ENCODE measurements around the gene GYPC.
"Not testable (repeated sequence)": the region's sequence is repeated elsewhere in the genome, so short reads cannot be mapped to it uniquely, and the experiment has no call there.

Gene GYPC

GRCh38 chr2:126699716-126700581 lies 44.0 kb downstream of the GYPC start:
- no peak for DNase-seq (ENCODE audit: low read depth)

GRCh38 chr2:126700677-126701076 lies 44.7 kb downstream of the GYPC start:
- DNase-seq (ENCODE audit: low read depth): no peak

- no peak for DNase-seq (ENCODE audit: low read depth)
These were observed 47.4 kb downstream of the GYPC start for GRCh38 chr2:126703311-126703710.

GRCh38 chr2:126704434-126705160 lies 48.6 kb downstream of the GYPC start:
- DNase-seq (ENCODE audit: low read depth): no peak

- no peak for DNase-seq (ENCODE audit: low read depth)
These were observed 51.2 kb downstream of the GYPC start for GRCh38 chr2:126707191-126707590.

GRCh38 chr2:126707941-126708340 lies 52.0 kb downstream of the GYPC start:
- DNase-seq (ENCODE audit: low read depth): no peak

- no peak for DNase-seq (ENCODE audit: low read depth)
These were observed 58.4 kb downstream of the GYPC start for GRCh38 chr2:126714191-126714965.

- DNase-seq (ENCODE audit: low read depth): no peak
These were observed 59.2 kb downstream of the GYPC start for GRCh38 chr2:126715111-126715510.

- no peak for DNase-seq (ENCODE audit: low read depth)
These were observed 59.8 kb downstream of the GYPC start for GRCh38 chr2:126715576-126716406.

- DNase-seq (ENCODE audit: low read depth): not testable (repeated sequence)
These were observed 61.3 kb downstream of the GYPC start for GRCh38 chr2:126717277-126717676.

- no peak for DNase-seq (ENCODE audit: low read depth)
These were observed 62.0 kb downstream of the GYPC start for GRCh38 chr2:126717928-126718327.

- no peak for DNase-seq (ENCODE audit: low read depth)
These were observed 63.4 kb downstream of the GYPC start for GRCh38 chr2:126719191-126719832.

GRCh38 chr2:126719833-126720351 lies 63.9 kb downstream of the GYPC start:
- no peak for DNase-seq (ENCODE audit: low read depth)

GRCh38 chr2:126720638-126721037 lies 64.7 kb downstream of the GYPC start:
- DNase-seq (ENCODE audit: low read depth): no peak

- DNase-seq (ENCODE audit: low read depth): no peak
These were observed 66.1 kb downstream of the GYPC start for GRCh38 chr2:126722081-126722480.

- DNase-seq (ENCODE audit: low read depth): no peak
These were observed 66.6 kb downstream of the GYPC start for GRCh38 chr2:126722546-126722945.

GRCh38 chr2:126723281-126723815 lies 67.4 kb downstream of the GYPC start:
- DNase-seq (ENCODE audit: low read depth): no peak

GRCh38 chr2:126725580-126725979 lies 69.6 kb downstream of the GYPC start:
- DNase-seq (ENCODE audit: low read depth): no peak

GRCh38 chr2:126729896-126730295 lies 73.9 kb downstream of the GYPC start:
- DNase-seq (ENCODE audit: low read depth): no peak

GRCh38 chr2:126730655-126731054 lies 74.7 kb downstream of the GYPC start:
- DNase-seq (ENCODE audit: low read depth): no peak

- DNase-seq (ENCODE audit: low read depth): no peak
These were observed 75.4 kb downstream of the GYPC start for GRCh38 chr2:126731353-126731752.

Measured in CMK (cell line).